ENCODE results near the gene KIF3B. TPM values are rescaled to one million over a fixed set of nuclear protein-coding genes. Genes with fewer than 3 reads are reported as not detected.
"Not testable (repeated sequence)": the region's sequence is repeated elsewhere in the genome, so short reads cannot be mapped to it uniquely, and the experiment has no call there.

KIF3B gene
- total RNA-seq, 1 donor from 2014 or later = 31.6 TPM

DNA sequence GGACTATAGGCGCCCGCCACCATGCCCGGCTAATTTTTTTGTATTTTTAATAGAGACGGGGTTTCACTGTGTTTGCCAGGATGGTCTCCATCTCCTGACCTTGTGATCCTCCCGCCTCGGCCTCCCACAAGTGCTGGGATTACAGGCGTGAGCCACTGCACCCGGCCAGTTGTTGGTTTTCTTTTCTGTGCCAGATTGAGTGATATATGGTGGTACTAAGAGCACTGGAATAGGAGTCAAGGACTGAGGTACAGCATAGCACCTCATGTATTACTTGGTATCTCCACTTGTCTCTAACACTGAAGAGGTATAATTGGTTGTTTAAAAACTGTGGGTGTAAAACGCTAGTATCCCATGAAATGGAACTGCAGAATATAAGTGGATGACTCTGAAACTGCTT is 106.0 kb downstream of the KIF3B start:
- DNase-seq (ENCODE audit: low read depth, low spot score) = not testable (repeated sequence)

Other genes with a start within 250 kb of the KIF3B start
- not detected in 2 replicates for gene HCK, start 225.4 kb upstream of the KIF3B start, total RNA-seq
- 24.4 and 32.5 TPM in 2 replicates for gene TM9SF4, start 167.9 kb upstream of the KIF3B start, total RNA-seq
- 2.0 and 2.6 TPM in 2 replicates for gene PLAGL2, start 69.9 kb upstream of the KIF3B start, total RNA-seq
- gene POFUT1, start 69.8 kb upstream of the KIF3B start, total RNA-seq = 37.7 and 45.0 TPM in 2 replicates
- 30.7 and 38.5 TPM in 2 replicates for gene ASXL1, start 80.7 kb downstream of the KIF3B start, total RNA-seq

Measured in pulmonary artery endothelial cell (primary cell).